K562 (cell line): ENCODE measurements around the gene DOLK. TPM values are rescaled to one million over a fixed set of nuclear protein-coding genes. Genes with fewer than 3 reads are reported as not detected.

Experiments
- ATAC-seq: fragments of 200-7000 bp; cut with Tn5 transposase; 3 replicates; pipeline ENCODE4 v1.9.1; 2020; ENCODE audit warnings: moderate library complexity
- BruUV-seq: library from RNA; stranded (reverse); fragments of 400-500 nt; replicated peaks from 2 replicates; lab custom pipeline; 2021; lab: Mats Ljungman, UMichigan
- CTCF ChIA-PET: fragments of 300-600 bp; formaldehyde crosslinking; extraction: SDS; loops from one replicate; lab custom pipeline; 2021; ENCODE audit warnings: low intra/inter-chr PET ratio; lab: Yijun Ruan, JAX
- POLR2A ChIA-PET: fragments of 300-600, 350-650 bp; sonication (Branson Sonifier 250); formaldehyde crosslinking; extraction: SDS; loops from one replicate; lab custom pipeline; 2021; ENCODE audit warnings: antibody characterized with exemption, inconsistent platforms; lab: Yijun Ruan, JAX
- DNase-seq, 4 experiments: peaks; one replicate each; pipeline versions ENCODE4 v3.0.0 to v3.0.0-alpha.2; 2011 to 2018; ENCODE audit warnings: low spot score in 3 of 4, mixed read lengths in 3 of 4; ENCODE audit errors: extremely low read depth in 1 of 4
- FAIRE-seq: peaks from 2 replicates; lab custom pipeline; 2011; peaks lifted over from hg19 to GRCh38; lab: Jason Lieb, UNC
- H2AFZ ChIP-seq: 2 replicates; pipeline ENCODE4 v1.6.0; 2011; ENCODE audit warnings: low read depth, low read length, control low read depth, inconsistent platforms
- H3K27ac ChIP-seq: fragments of 200-600 bp; 3 replicates; pipeline ENCODE4 v1.8.0; 2011; ENCODE audit warnings: low read depth, mild to moderate bottlenecking, control low read depth, inconsistent platforms, low read length, moderate library complexity, mixed read lengths; ENCODE audit errors: extremely low read depth
- H3K27me3 ChIP-seq, 2 experiments: fragments of 300-600 bp in 1 of 2; 2 replicates in 1 of 2; 3 replicates in 1 of 2; pipeline versions ENCODE4 v1.6.0 to v1.8.0; 2011; ENCODE audit warnings: inconsistent platforms in 2 of 2, low read length in 2 of 2, mild to moderate bottlenecking in 1 of 2, mixed read lengths in 1 of 2, moderate library complexity in 1 of 2; ENCODE audit not compliant: control insufficient read depth in 2 of 2, insufficient read depth in 2 of 2
- H3K36me3 ChIP-seq: fragments of 300-600 bp; 3 replicates; pipeline ENCODE4 v1.8.0; 2011; ENCODE audit warnings: mild to moderate bottlenecking, low read length, inconsistent platforms; ENCODE audit not compliant: control insufficient read depth, insufficient read depth
- H3K4me1 ChIP-seq, 2 experiments: fragments of 200-600 bp in 1 of 2; replicated peaks in 1 of 2; 2 replicates in 1 of 2; 3 replicates in 1 of 2; pipeline versions ENCODE4 v1.5.1 to v1.8.0; 2011; ENCODE audit warnings: inconsistent platforms in 2 of 2, low read length in 2 of 2, mild to moderate bottlenecking in 1 of 2, mixed read lengths in 1 of 2, moderate library complexity in 1 of 2; ENCODE audit not compliant: control insufficient read depth in 2 of 2, insufficient read depth in 2 of 2
- H3K4me2 ChIP-seq: 2 replicates; pipeline ENCODE4 v1.6.1; 2011; ENCODE audit warnings: low read length, control low read depth, inconsistent platforms, mixed read lengths; ENCODE audit not compliant: insufficient read depth
- H3K4me3 ChIP-seq: fragments of 200-600 bp; sonication (generic), shearing (Covaris generic); 2 replicates; pipeline ENCODE4 v1.5.1; 2016; ENCODE audit warnings: control low read depth, inconsistent platforms
- H3K79me2 ChIP-seq: fragments of 200-600 bp; 3 replicates; pipeline ENCODE4 v1.8.0; 2011; ENCODE audit warnings: low read length, inconsistent platforms; ENCODE audit not compliant: control insufficient read depth, insufficient read depth
- H3K9ac ChIP-seq, 2 experiments: 2 replicates each; pipeline versions ENCODE4 v1.6.0 to v1.6.1; 2011; ENCODE audit warnings: low read depth in 2 of 2, low read length in 2 of 2, control low read depth in 1 of 2, inconsistent platforms in 1 of 2, mild to moderate bottlenecking in 1 of 2, mixed read lengths in 1 of 2; ENCODE audit not compliant: insufficient read depth in 1 of 2
- H3K9me1 ChIP-seq: one replicate; pipeline ENCODE4 v1.6.0; 2011; ENCODE audit warnings: inconsistent platforms, mild to moderate bottlenecking, low read length, moderate library complexity; ENCODE audit not compliant: control insufficient read depth, insufficient read depth
- H3K9me3 ChIP-seq: replicated peaks from 2 replicates; pipeline ENCODE4 v1.5.1; 2011; ENCODE audit warnings: low read depth, low read length, inconsistent platforms; ENCODE audit not compliant: control insufficient read depth, insufficient read depth
- H4K20me1 ChIP-seq: replicated peaks from 2 replicates; pipeline ENCODE4 v1.6.1; 2011; ENCODE audit warnings: low read length, inconsistent platforms, mixed read lengths; ENCODE audit not compliant: control insufficient read depth, insufficient read depth
- ERF ChIP-seq: fragments of 450-650 bp; formaldehyde crosslinking; IDR thresholded peaks from 2 replicates; pipeline ENCODE4 v1.4.0; 2020; ENCODE audit warnings: mild to moderate bottlenecking, mixed read lengths
- HNRNPLL ChIP-seq: fragments of 200-400 bp; formaldehyde crosslinking; IDR thresholded peaks from 2 replicates; pipeline ENCODE4 v1.6.1; 2017; ENCODE audit warnings: low read length, low read depth, mild to moderate bottlenecking; ENCODE audit not compliant: poor library complexity, severe bottlenecking
- ILF3 ChIP-seq: fragments of 450-650 bp; IDR thresholded peaks from 2 replicates; pipeline ENCODE4 v1.6.1; 2018; ENCODE audit warnings: antibody characterized with exemption, mild to moderate bottlenecking, moderate library complexity, borderline replicate concordance
- JUND ChIP-seq, 2 experiments: IDR thresholded peaks; 2 replicates in 1 of 2; 3 replicates in 1 of 2; pipeline ENCODE4 v1.6.1; 2011; ENCODE audit warnings: borderline replicate concordance in 2 of 2, low read depth in 2 of 2, low read length in 2 of 2, improper control_type of control experiment in 1 of 2, missing biosample characterization in 1 of 2, missing genetic modification characterization in 1 of 2, missing genetic modification reagents in 1 of 2
- SMAD3 ChIP-seq: fragments of 450-650 bp; formaldehyde crosslinking; conservative IDR thresholded peaks from 2 replicates; pipeline ENCODE4 v1.4.0; 2020; ENCODE audit warnings: mild to moderate bottlenecking
- SREBF1 ChIP-seq: fragments of 150-350 bp; IDR thresholded peaks from 2 replicates; pipeline ENCODE4 v1.6.1; 2014; ENCODE audit warnings: antibody characterized with exemption, low read depth, low read length, borderline replicate concordance
- TOE1 ChIP-seq, 2 experiments: fragments of 450-650 bp in 1 of 2; sonication (generic) in 1 of 2; formaldehyde crosslinking in 1 of 2; IDR thresholded peaks; 2 replicates each; pipeline versions ENCODE4 v1.7.1 to v1.8.0; 2016 to 2022; ENCODE audit warnings: borderline replicate concordance in 2 of 2, mild to moderate bottlenecking in 2 of 2, antibody characterized with exemption in 1 of 2, inconsistent platforms in 1 of 2, low read depth in 1 of 2, missing genetic modification reagents in 1 of 2, moderate library complexity in 1 of 2
- ZFP1 ChIP-seq: fragments of 450-650 bp; formaldehyde crosslinking; IDR thresholded peaks from 2 replicates; pipeline ENCODE4 v1.4.0; 2020; ENCODE audit warnings: mild to moderate bottlenecking, mixed read lengths
- ZFP30 ChIP-seq: fragments of 250-450 bp; sonication (Bioruptor Pico); IDR thresholded peaks from 2 replicates; pipeline ENCODE4 v1.8.0; 2022; ENCODE audit warnings: moderate library complexity, mild to moderate bottlenecking, inconsistent platforms, borderline replicate concordance
- ZNF165 ChIP-seq: fragments of 250-450 bp; sonication (Bioruptor Pico); IDR thresholded peaks from 2 replicates; pipeline ENCODE4 v1.4.0; 2020; ENCODE audit warnings: borderline replicate concordance
- ZNF174 ChIP-seq: fragments of 250-450 bp; sonication (Bioruptor Pico); IDR thresholded peaks from 2 replicates; pipeline ENCODE4 v1.4.0; 2020; ENCODE audit warnings: mild to moderate bottlenecking
- WGBS: fragments of 100-300 bp; shearing (Covaris generic); methylation state at CpG from one replicate; pipeline ENCODE4 v1.1.6; 2016; ENCODE audit warnings: low coverage, mixed read lengths; ENCODE audit not compliant: insufficient coverage; ENCODE audit errors: missing lambda C conversion rate; 5-methylcytosine and 5-hydroxymethylcytosine counted together
- in situ Hi-C: fragments of 300-500 bp; cut with MboI; formaldehyde crosslinking; loops from 4 replicates; pipeline ENCODE4 v1.15.0; 2018; ENCODE audit warnings: inconsistent platforms, mixed read lengths
- intact Hi-C: fragments of 100-400 bp; cut with micrococcal nuclease; formaldehyde crosslinking; loops from 2 replicates; pipeline ENCODE4 v1.14.2; 2022
- polyA plus RNA-seq, 8 experiments: library from polyadenylated mRNA; depleted of rRNA in 4 of 8; stranded (reverse) in 5 of 8; unstranded in 3 of 8; fragments of >200 nt; fragmentation: Nextera tagmentation in 2 of 8; fragmentation: Illumina TruSeq in 1 of 8; extraction: Ambion mirVana in 2 of 8; extraction: Trizol in 1 of 8; gene quantifications; 2 replicates each; pipeline versions ENCODE4 v1.2.1 to v1.2.3, GENCODE V29; 2011 to 2014; ENCODE audit warnings: inconsistent platforms in 1 of 8, missing spikeins in 1 of 8
- total RNA-seq, 7 experiments: library from RNA; depleted of rRNA in 6 of 7; stranded (reverse); fragments of >200 nt in 6 of 7; fragmentation: Illumina TruSeq in 2 of 7; extraction: Trizol in 2 of 7; gene quantifications; 2 replicates each; pipeline versions ENCODE4 v1.2.1 to v1.2.3, GENCODE V29; 2011 to 2021; ENCODE audit warnings: low replicate concordance in 1 of 7
- TF ChIP-seq, protein P1 (sequence below): fragments of 200-800 bp; sonication (Bioruptor generic); IDR thresholded peaks from 2 replicates; pipeline ENCODE4 v1.6.1; 2016; ENCODE audit warnings: missing genetic modification characterization, missing compliant biosample characterization
- TF ChIP-seq, protein P2 (sequence below): fragments of 250-450 bp; sonication (Bioruptor Pico); IDR thresholded peaks from 2 replicates; pipeline ENCODE4 v1.8.0; 2022; ENCODE audit warnings: inconsistent platforms, mild to moderate bottlenecking, moderate library complexity, borderline replicate concordance
- TF ChIP-seq, protein P3 (sequence below): fragments of 250-450 bp; sonication (Bioruptor Pico); IDR thresholded peaks from 2 replicates; pipeline ENCODE4 v1.9.0; 2021; ENCODE audit warnings: mild to moderate bottlenecking

Gene DOLK
- total and polyA plus RNA-seq, 9 of the 15 experiments (the other 6 are each of a cell fraction or from before 2014, with no cell fraction given): 2.6 to 14.2 (median 11.7) TPM

DNA sequence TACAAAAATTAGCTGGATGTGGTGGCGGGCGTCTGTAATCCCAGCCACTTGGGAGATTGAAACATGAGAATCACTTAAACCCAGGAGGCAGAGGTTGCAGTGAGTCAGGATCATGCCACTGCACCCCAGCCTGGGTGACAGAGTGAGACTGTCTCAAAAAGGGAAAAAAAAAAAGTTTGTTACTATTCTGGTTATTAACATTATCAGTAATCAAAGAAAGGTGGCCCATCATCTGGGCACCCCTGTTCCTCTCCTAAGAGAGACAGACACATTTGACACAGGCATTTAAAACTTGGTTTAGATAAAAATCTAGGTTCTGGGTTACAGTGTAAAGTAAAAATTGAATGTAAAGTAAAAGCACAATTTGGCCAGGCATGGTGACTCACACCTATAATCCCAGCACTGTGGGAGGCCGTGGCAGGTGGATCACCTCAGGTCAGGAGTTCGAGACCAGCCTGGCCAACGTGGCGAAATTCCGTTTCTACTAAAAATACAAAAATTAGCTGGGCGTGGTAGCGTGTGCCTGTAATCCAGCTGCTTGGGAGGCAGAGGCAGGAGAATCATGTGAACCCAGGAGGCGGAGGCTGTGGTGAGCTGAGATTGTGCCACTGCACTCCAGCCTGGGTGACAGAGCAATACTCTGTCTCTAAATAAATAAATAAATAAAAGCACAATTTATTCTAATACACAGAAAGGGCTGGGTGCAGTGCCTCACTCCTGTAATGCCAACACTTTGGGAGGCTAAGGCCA lies 43.4 kb downstream of the DOLK start:
- H3K9me1 ChIP-seq: no peaks in the 10 kb centered on the region
- no peak overlapping the region for H3K4me3 ChIP-seq
- H3K4me1 ChIP-seq: peaks cover 0 to 27% of the 10 kb centered on the region in 2 experiments; a peak in 1 of 5 replicates
- ChIA-PET CTCF (no interaction called here), POLR2A (no interaction called here)
- intact Hi-C loops: no loop called here
- H3K79me2 ChIP-seq: no peaks in the 10 kb centered on the region
- peaks cover 24% of the 10 kb centered on the region; the same call in 2 of the 3 replicates for H3K36me3 ChIP-seq
- no peak for DNase-seq
- in situ Hi-C loops: no loop called here
- FAIRE-seq: no peak
- H3K4me2 ChIP-seq: no peak overlapping the region
- H3K9ac ChIP-seq: no peak overlapping the region
- H3K27me3 ChIP-seq: no peaks in the 10 kb centered on the region
- no peaks in the 10 kb centered on the region for H3K9me3 ChIP-seq
- H2AFZ ChIP-seq: no peak overlapping the region
- no peaks in the 10 kb centered on the region; the same call in none of the 2 replicates for H4K20me1 ChIP-seq
- ATAC-seq: no peak
- 79% methylated on average over 9 of the region's 10 CpGs for WGBS
- BruUV-seq: no TSS peak
- H3K27ac ChIP-seq: no peak overlapping the region
- no peak for TF ChIP-seq HNRNPLL
- TF ChIP-seq ZFP30 (CRISPR knock-in tag): no peak
- no peak for TF ChIP-seq ILF3
- TF ChIP-seq SREBF1: no peak
- no peak for TF ChIP-seq JUND (IDR thresholded peaks at IDR 0.05; ENCODE audit: borderline replicate concordance, low read depth, low read length)
- TF ChIP-seq JUND (tag; IDR thresholded peaks at IDR 0.05; ENCODE audit: borderline replicate concordance, low read depth, low read length): no peak
- TF ChIP-seq SMAD3 (CRISPR knock-in tag): no peak
- no peak for TF ChIP-seq ERF (CRISPR knock-in tag)
- TF ChIP-seq, protein P1, sequence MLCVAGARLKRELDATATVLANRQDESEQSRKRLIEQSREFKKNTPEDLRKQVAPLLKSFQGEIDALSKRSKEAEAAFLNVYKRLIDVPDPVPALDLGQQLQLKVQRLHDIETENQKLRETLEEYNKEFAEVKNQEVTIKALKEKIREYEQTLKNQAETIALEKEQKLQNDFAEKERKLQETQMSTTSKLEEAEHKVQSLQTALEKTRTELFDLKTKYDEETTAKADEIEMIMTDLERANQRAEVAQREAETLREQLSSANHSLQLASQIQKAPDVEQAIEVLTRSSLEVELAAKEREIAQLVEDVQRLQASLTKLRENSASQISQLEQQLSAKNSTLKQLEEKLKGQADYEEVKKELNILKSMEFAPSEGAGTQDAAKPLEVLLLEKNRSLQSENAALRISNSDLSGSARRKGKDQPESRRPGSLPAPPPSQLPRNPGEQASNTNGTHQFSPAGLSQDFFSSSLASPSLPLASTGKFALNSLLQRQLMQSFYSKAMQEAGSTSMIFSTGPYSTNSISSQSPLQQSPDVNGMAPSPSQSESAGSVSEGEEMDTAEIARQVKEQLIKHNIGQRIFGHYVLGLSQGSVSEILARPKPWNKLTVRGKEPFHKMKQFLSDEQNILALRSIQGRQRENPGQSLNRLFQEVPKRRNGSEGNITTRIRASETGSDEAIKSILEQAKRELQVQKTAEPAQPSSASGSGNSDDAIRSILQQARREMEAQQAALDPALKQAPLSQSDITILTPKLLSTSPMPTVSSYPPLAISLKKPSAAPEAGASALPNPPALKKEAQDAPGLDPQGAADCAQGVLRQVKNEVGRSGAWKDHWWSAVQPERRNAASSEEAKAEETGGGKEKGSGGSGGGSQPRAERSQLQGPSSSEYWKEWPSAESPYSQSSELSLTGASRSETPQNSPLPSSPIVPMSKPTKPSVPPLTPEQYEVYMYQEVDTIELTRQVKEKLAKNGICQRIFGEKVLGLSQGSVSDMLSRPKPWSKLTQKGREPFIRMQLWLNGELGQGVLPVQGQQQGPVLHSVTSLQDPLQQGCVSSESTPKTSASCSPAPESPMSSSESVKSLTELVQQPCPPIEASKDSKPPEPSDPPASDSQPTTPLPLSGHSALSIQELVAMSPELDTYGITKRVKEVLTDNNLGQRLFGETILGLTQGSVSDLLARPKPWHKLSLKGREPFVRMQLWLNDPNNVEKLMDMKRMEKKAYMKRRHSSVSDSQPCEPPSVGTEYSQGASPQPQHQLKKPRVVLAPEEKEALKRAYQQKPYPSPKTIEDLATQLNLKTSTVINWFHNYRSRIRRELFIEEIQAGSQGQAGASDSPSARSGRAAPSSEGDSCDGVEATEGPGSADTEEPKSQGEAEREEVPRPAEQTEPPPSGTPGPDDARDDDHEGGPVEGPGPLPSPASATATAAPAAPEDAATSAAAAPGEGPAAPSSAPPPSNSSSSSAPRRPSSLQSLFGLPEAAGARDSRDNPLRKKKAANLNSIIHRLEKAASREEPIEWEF (CRISPR knock-in tag): no peak
- no peak for TF ChIP-seq ZNF165
- TF ChIP-seq TOE1 (IDR thresholded peaks at IDR 0.05; ENCODE audit: borderline replicate concordance): no peak
- TF ChIP-seq TOE1 (CRISPR knock-in tag; IDR thresholded peaks at IDR 0.05; ENCODE audit: borderline replicate concordance, low read depth): no peak
- TF ChIP-seq, protein P2, sequence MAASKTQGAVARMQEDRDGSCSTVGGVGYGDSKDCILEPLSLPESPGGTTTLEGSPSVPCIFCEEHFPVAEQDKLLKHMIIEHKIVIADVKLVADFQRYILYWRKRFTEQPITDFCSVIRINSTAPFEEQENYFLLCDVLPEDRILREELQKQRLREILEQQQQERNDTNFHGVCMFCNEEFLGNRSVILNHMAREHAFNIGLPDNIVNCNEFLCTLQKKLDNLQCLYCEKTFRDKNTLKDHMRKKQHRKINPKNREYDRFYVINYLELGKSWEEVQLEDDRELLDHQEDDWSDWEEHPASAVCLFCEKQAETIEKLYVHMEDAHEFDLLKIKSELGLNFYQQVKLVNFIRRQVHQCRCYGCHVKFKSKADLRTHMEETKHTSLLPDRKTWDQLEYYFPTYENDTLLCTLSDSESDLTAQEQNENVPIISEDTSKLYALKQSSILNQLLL: no peak
- no peak for TF ChIP-seq ZNF174 (CRISPR knock-in tag)
- TF ChIP-seq, protein P3, sequence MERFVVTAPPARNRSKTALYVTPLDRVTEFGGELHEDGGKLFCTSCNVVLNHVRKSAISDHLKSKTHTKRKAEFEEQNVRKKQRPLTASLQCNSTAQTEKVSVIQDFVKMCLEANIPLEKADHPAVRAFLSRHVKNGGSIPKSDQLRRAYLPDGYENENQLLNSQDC (CRISPR knock-in tag): no peak
- TF ChIP-seq ZFP1 (CRISPR knock-in tag): no peak
